Esophagus muscularis mucosa (tissue), 4 donors: Measurements from ENCODE around the gene CAPN1. TPM values are rescaled to one million over a fixed set of nuclear protein-coding genes. Genes with fewer than 3 reads are reported as not detected.
A peak's percentile ranks its signal among the peaks of the same experiment; 100 is the strongest.

Source experiments
- DNase-seq: peaks from one replicate; pipeline ENCODE4 v3.0.0-alpha.2; 2017; ENCODE audit errors: extremely low spot score
- H3K27ac ChIP-seq, 4 donors: fragments of 200-600 bp; sonication (generic); replicated peaks in 1 of 4; 1 replicate in 3 of 4; 2 replicates in 1 of 4; pipeline ENCODE4 v1.5.1; 2016 to 2019; ENCODE audit warnings: mild to moderate bottlenecking in 1 of 4
- H3K27me3 ChIP-seq, 4 donors: fragments of 200-600 bp; sonication (generic); one replicate each; pipeline versions ENCODE4 v1.5.1 to v1.6.0; 2016 to 2019
- H3K36me3 ChIP-seq, 4 donors: fragments of 200-600 bp; sonication (generic); one replicate each; pipeline ENCODE4 v1.5.1; 2016 to 2019
- H3K4me1 ChIP-seq, 4 donors: fragments of 200-600 bp; sonication (generic); one replicate each; pipeline ENCODE4 v1.5.1; 2016 to 2019
- H3K4me3 ChIP-seq, 4 donors: fragments of 200-600 bp; sonication (generic); 1 replicate in 2 of 4; 2 replicates in 2 of 4; pipeline ENCODE4 v1.5.1; 2016 to 2019; ENCODE audit warnings: mild to moderate bottlenecking in 4 of 4, moderate library complexity in 1 of 4
- H3K9me3 ChIP-seq, 4 donors: fragments of 200-600 bp; sonication (generic); 1 replicate in 3 of 4; 2 replicates in 1 of 4; pipeline ENCODE4 v1.5.1; 2016 to 2019
- CTCF ChIP-seq, 3 experiments: fragments of 200-600 bp in 2 of 3; fragments of 450-650 bp in 1 of 3; sonication (generic) in 2 of 3; IDR thresholded peaks; one replicate each; pipeline ENCODE4 v1.5.1; 2017 to 2019; ENCODE audit warnings: antibody characterized with exemption in 3 of 3, mild to moderate bottlenecking in 2 of 3, moderate library complexity in 1 of 3
- EP300 ChIP-seq: sonication (generic); formaldehyde crosslinking; IDR thresholded peaks from one replicate; pipeline ENCODE4 v1.6.1; 2017; ENCODE audit warnings: antibody characterized with exemption
- POLR2A ChIP-seq: fragments of 450-650 bp; IDR thresholded peaks from one replicate; pipeline ENCODE4 v1.6.1; 2017; ENCODE audit warnings: antibody characterized with exemption, moderate library complexity, mild to moderate bottlenecking, low read depth
- POLR2AphosphoS5 ChIP-seq, 2 donors: sonication (generic); formaldehyde crosslinking; IDR thresholded peaks; one replicate each; pipeline ENCODE4 v1.6.1; 2017; ENCODE audit warnings: antibody characterized with exemption in 2 of 2
- WGBS: methylation state at CpG from one replicate; pipeline ENCODE4 v1.1.5; 2018; 5-methylcytosine and 5-hydroxymethylcytosine counted together
- intact Hi-C: fragments of 100-400 bp; cut with DNase I; formaldehyde crosslinking; loops from one replicate; pipeline ENCODE4 v1.15.1; 2023
- total RNA-seq, 4 donors: library from RNA; depleted of rRNA; stranded (reverse); fragments of >200 nt; gene quantifications; one replicate each; pipeline versions ENCODE4 v1.1.0 to v1.2.1, GENCODE V29; 2016

CAPN1 gene
- total RNA-seq, 4 donors from 2014 or later: 95.9 to 246 (median 167) TPM

GRCh38 chr11:65134240-65134951 is 47.3 kb upstream of the CAPN1 start, which contains the start of gene SYVN1:
SYVN1 (minus strand) TSS chr11:65134519; CDS start chr11:65133601, 918 bp downstream.
- intact Hi-C loops: loop anchor here (5.0 kb wide), 1 partner anchor 48 kb away; the partner anchor contains the start of gene CAPN1
- peak within 1 kb of the TSS; percentile 84 to 96 (median 94) for H3K4me3 ChIP-seq
- peaks cover 26 to 39% (median 32%) of the 10 kb centered on the region in 4 donors for H3K4me1 ChIP-seq
- WGBS: 2% methylated on average over 20 of the region's 60 CpGs
- peaks cover 20 to 38% (median 37%) of the 10 kb centered on the region in 4 donors for H3K36me3 ChIP-seq
- TF ChIP-seq EP300 (no peak), POLR2A (peak; percentile 94), CTCF (IDR thresholded peaks at IDR 0.05) (no peak), POLR2AphosphoS5 (IDR thresholded peaks at IDR 0.05) (peak; percentile 99)
- no peaks in the 10 kb centered on the region for H3K27me3 ChIP-seq
- no peaks in the 10 kb centered on the region for H3K9me3 ChIP-seq
- H3K27ac ChIP-seq: peak within 1 kb of the TSS; percentile 94 to 98 (median 98)
- DNase-seq: peak; percentile 98

GRCh38 chr11:65134952-65135632 is 46.6 kb upstream of the CAPN1 start:
- DNase-seq: peak; percentile 96
- 2% methylated on average over 24 of the region's 24 CpGs for WGBS
- Histone ChIP-seq H3K27ac (peak overlapping the region; percentile 94 to 98 (median 98)), H3K27me3 (no peaks in the 10 kb centered on the region), H3K36me3 (peaks cover 13 to 31% (median 30%) of the 10 kb centered on the region in 4 donors), H3K9me3 (no peaks in the 10 kb centered on the region), H3K4me1 (peaks cover 26 to 39% (median 32%) of the 10 kb centered on the region in 4 donors), H3K4me3 (peak overlapping the region; percentile 84 to 96 (median 94))
- TF ChIP-seq CTCF (IDR thresholded peaks at IDR 0.05) (no peak), POLR2AphosphoS5 (IDR thresholded peaks at IDR 0.05) (peak in 1 of 2 donors; percentile 77)
- intact Hi-C loops: loop anchor here (5.0 kb wide), 1 partner anchor 47 kb away; the partner anchor contains the start of gene CAPN1

- intact Hi-C loops: no loop called here
- Histone ChIP-seq H3K9me3 (no peaks in the 10 kb centered on the region), H3K27ac (peak overlapping the region; percentile 94 to 98 (median 98)), H3K36me3 (peaks cover 8 to 25% (median 24%) of the 10 kb centered on the region in 4 donors), H3K4me1 (peaks cover 26 to 39% (median 32%) of the 10 kb centered on the region in 4 donors), H3K27me3 (no peaks in the 10 kb centered on the region), H3K4me3 (peak overlapping the region; percentile 84 to 96 (median 94))
- no peak for DNase-seq
- WGBS: 50% methylated on average over 11 of the region's 11 CpGs
- TF ChIP-seq EP300: no peak
Measured at GRCh38 chr11:65135633-65136145, 46.0 kb upstream of the CAPN1 start.

- Histone ChIP-seq H3K27ac (no peak overlapping the region), H3K27me3 (no peaks in the 10 kb centered on the region), H3K36me3 (peaks cover 0 to 16% (median 15%) of the 10 kb centered on the region in 4 donors), H3K4me3 (no peak overlapping the region), H3K4me1 (peaks cover 26 to 39% (median 32%) of the 10 kb centered on the region in 4 donors), H3K9me3 (no peaks in the 10 kb centered on the region)
- no peak for TF ChIP-seq POLR2A
- TF ChIP-seq EP300: no peak
- TF ChIP-seq POLR2AphosphoS5 (IDR thresholded peaks at IDR 0.05): no peak
- TF ChIP-seq CTCF (IDR thresholded peaks at IDR 0.05): no peak
- intact Hi-C loops: no loop called here
- 91% methylated on average over 15 of the region's 15 CpGs for WGBS
- DNase-seq: no peak
Measured at GRCh38 chr11:65136515-65137096, 45.1 kb upstream of the CAPN1 start.
